ENCODE data around the gene TUBB2B.

DNA sequence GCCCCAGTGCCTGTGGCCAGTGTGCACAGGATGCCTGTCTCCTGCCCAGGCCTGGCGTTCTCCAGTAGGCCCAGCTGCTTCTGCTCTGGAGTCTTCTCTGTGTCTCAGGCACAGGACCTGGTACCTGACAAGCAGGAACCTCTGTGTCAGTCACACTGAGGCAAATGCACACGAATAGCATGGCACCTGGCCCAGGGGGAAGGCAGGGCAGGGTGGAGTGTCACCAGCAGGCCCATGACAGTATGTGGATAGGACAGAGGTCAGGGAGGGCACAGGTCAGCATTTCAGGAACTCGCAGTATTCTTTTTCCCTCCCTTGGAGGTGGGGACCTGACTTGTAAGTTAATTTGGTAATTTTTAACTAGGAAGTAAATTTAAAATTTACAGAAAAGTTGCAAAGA, 36.9 kb upstream of the TUBB2B start:
- TF ChIP-seq, protein P1, sequence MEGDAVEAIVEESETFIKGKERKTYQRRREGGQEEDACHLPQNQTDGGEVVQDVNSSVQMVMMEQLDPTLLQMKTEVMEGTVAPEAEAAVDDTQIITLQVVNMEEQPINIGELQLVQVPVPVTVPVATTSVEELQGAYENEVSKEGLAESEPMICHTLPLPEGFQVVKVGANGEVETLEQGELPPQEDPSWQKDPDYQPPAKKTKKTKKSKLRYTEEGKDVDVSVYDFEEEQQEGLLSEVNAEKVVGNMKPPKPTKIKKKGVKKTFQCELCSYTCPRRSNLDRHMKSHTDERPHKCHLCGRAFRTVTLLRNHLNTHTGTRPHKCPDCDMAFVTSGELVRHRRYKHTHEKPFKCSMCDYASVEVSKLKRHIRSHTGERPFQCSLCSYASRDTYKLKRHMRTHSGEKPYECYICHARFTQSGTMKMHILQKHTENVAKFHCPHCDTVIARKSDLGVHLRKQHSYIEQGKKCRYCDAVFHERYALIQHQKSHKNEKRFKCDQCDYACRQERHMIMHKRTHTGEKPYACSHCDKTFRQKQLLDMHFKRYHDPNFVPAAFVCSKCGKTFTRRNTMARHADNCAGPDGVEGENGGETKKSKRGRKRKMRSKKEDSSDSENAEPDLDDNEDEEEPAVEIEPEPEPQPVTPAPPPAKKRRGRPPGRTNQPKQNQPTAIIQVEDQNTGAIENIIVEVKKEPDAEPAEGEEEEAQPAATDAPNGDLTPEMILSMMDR (IDR thresholded peaks at IDR 0.05) = no peak
- no peak for TF ChIP-seq POLR2AphosphoS5 (IDR thresholded peaks at IDR 0.05)

Data from sigmoid colon (tissue), 4 donors.